C4-2B (cell line): ENCODE data around the gene LENG9.
"Not testable (repeated sequence)": the region's sequence is repeated elsewhere in the genome, so short reads cannot be mapped to it uniquely, and the experiment has no call there.

Experiments used
- ZFX ChIP-seq: fragments of 450-650 bp; IDR thresholded peaks from 2 replicates; pipeline ENCODE4 v1.6.1; 2017
- TF ChIP-seq, protein P1 (sequence below): fragments of 450-650 bp; conservative IDR thresholded peaks from 2 replicates; pipeline ENCODE4 v1.5.1; 2017; ENCODE audit warnings: mild to moderate bottlenecking

DNA sequence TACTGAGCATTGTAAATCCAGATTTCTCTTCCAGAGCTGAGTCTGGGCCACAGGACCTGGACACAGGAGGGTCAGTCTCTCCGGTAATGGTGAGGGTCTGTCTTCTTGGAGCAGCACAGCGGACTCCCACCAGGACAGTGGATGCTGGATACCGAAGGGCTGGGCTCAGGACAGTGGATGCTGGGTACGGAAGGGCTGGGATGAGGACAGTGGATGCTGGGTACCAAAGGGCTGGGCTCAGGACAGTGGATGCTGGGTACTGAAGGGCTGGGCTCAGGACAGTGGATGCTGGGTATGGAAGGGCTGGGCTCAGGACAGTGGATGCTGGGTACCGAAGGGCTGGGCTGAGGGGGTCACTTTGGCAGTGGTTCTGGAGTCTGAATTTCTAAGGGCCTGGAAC, 29.5 kb upstream of the LENG9 start:
- TF ChIP-seq, protein P1, sequence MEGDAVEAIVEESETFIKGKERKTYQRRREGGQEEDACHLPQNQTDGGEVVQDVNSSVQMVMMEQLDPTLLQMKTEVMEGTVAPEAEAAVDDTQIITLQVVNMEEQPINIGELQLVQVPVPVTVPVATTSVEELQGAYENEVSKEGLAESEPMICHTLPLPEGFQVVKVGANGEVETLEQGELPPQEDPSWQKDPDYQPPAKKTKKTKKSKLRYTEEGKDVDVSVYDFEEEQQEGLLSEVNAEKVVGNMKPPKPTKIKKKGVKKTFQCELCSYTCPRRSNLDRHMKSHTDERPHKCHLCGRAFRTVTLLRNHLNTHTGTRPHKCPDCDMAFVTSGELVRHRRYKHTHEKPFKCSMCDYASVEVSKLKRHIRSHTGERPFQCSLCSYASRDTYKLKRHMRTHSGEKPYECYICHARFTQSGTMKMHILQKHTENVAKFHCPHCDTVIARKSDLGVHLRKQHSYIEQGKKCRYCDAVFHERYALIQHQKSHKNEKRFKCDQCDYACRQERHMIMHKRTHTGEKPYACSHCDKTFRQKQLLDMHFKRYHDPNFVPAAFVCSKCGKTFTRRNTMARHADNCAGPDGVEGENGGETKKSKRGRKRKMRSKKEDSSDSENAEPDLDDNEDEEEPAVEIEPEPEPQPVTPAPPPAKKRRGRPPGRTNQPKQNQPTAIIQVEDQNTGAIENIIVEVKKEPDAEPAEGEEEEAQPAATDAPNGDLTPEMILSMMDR: not testable (repeated sequence)
- not testable (repeated sequence) for TF ChIP-seq ZFX
